Endodermal cell (in vitro differentiated cells): ENCODE results near the gene SC5D. TPM values are rescaled to one million over a fixed set of nuclear protein-coding genes. Genes with fewer than 3 reads are reported as not detected.

Source experiments
- DNase-seq: peaks from one replicate; pipeline ENCODE4 v3.0.0-alpha.2; 2017
- H3K27ac ChIP-seq: 2 replicates; pipeline ENCODE4 v1.5.1; 2013; ENCODE audit warnings: mild to moderate bottlenecking, low read depth, low read length, moderate library complexity
- H3K27me3 ChIP-seq: 2 replicates; pipeline ENCODE4 v1.6.1; 2013; ENCODE audit warnings: mild to moderate bottlenecking, low read length, moderate library complexity; ENCODE audit not compliant: insufficient read depth, control insufficient read depth, poor library complexity, severe bottlenecking
- H3K36me3 ChIP-seq: 2 replicates; pipeline ENCODE4 v1.7.0; 2013; ENCODE audit warnings: mild to moderate bottlenecking, low read length, moderate library complexity; ENCODE audit not compliant: control insufficient read depth, insufficient read depth
- H3K4me1 ChIP-seq: one replicate; pipeline ENCODE4 v1.7.0; 2013; ENCODE audit warnings: low read length; ENCODE audit not compliant: control insufficient read depth, insufficient read depth
- H3K4me3 ChIP-seq: 2 replicates; pipeline ENCODE4 v1.5.1; 2013; ENCODE audit warnings: mild to moderate bottlenecking, low read length, moderate library complexity
- H3K9ac ChIP-seq: 2 replicates; pipeline ENCODE4 v1.6.1; 2013; ENCODE audit warnings: mild to moderate bottlenecking, low read length, moderate library complexity; ENCODE audit not compliant: poor library complexity, severe bottlenecking; ENCODE audit errors: extremely low read depth
- H3K9me3 ChIP-seq: 2 replicates; pipeline ENCODE4 v1.6.1; 2013; ENCODE audit warnings: mild to moderate bottlenecking, low read length, moderate library complexity; ENCODE audit not compliant: control insufficient read depth
- H3K27ac Mint-ChIP-seq: 2 replicates; pipeline ENCODE4 v1.8.0; 2020; ENCODE audit warnings: mixed read lengths
- H3K27me3 Mint-ChIP-seq: 2 replicates; pipeline ENCODE4 v1.8.0; 2021; ENCODE audit warnings: mild to moderate bottlenecking, mixed read lengths; ENCODE audit not compliant: insufficient read depth
- H3K36me3 Mint-ChIP-seq: 2 replicates; pipeline ENCODE4 v1.8.0; 2020; ENCODE audit warnings: low read depth, mixed read lengths
- H3K4me1 Mint-ChIP-seq: 2 replicates; pipeline ENCODE4 v1.8.0; 2020; ENCODE audit warnings: mixed read lengths
- H3K4me3 Mint-ChIP-seq: 2 replicates; pipeline ENCODE4 v1.8.0; 2020; ENCODE audit warnings: mild to moderate bottlenecking, moderate library complexity, mixed read lengths
- H3K9me3 Mint-ChIP-seq: 2 replicates; pipeline ENCODE4 v1.8.0; 2020; ENCODE audit warnings: mild to moderate bottlenecking, mixed read lengths
- CTCF ChIP-seq: fragments of 200-600 bp; sonication (generic); conservative IDR thresholded peaks from 2 replicates; pipeline ENCODE4 v1.5.0; 2021; ENCODE audit warnings: antibody characterized with exemption, mild to moderate bottlenecking
- WGBS, 2 experiments: methylation state at CpG; one replicate each; pipeline versions ENCODE4 v1.1.5 to v1.1.7; 2013; ENCODE audit warnings: missing lambda C conversion rate in 2 of 2, mixed read lengths in 1 of 2; ENCODE audit not compliant: insufficient coverage in 1 of 2, insufficient read length in 1 of 2; 5-methylcytosine and 5-hydroxymethylcytosine counted together
- total RNA-seq, 2 donors: library from RNA; stranded (reverse); fragmentation: NEBNext Ultra II Directional in 1 of 2; extraction: Animal tissue kit (Norgen Biotek cat#: 25700) in 1 of 2; gene quantifications; 2 replicates in 1 of 2; 3 replicates in 1 of 2; pipeline ENCODE4 v1.2.1, GENCODE V29; 2021

Gene SC5D
- total RNA-seq, 2 donors from 2014 or later: 66.0 to 70.9 TPM

- Histone ChIP-seq H3K9ac (peak overlapping the region; percentile 51), H3K4me3 (peak overlapping the region; percentile 93), H3K9me3 (no peaks in the 10 kb centered on the region), H3K27me3 (no peaks in the 10 kb centered on the region), H3K36me3 (peaks cover 5% of the 10 kb centered on the region), H3K4me1 (peaks cover 4% of the 10 kb centered on the region), H3K27ac (peak overlapping the region; percentile 84)
- H3K27ac Mint-ChIP-seq: peak overlapping the region; percentile 94
- WGBS, 2 experiments: 7 to 9% methylated on average over 17 to 19 of the region's 19 CpGs
- H3K9me3 Mint-ChIP-seq: peaks cover 4% of the 10 kb centered on the region
- no peak for TF ChIP-seq CTCF
- peaks cover 38% of the 10 kb centered on the region for H3K4me1 Mint-ChIP-seq
- H3K36me3 Mint-ChIP-seq: peaks cover 3% of the 10 kb centered on the region
- peak overlapping the region; percentile 83 for H3K4me3 Mint-ChIP-seq
- peaks cover 4% of the 10 kb centered on the region for H3K27me3 Mint-ChIP-seq
- DNase-seq: no peak
Observed at GRCh38 chr11:121291896-121292494, 576 bp upstream of the SC5D start.

DNA sequence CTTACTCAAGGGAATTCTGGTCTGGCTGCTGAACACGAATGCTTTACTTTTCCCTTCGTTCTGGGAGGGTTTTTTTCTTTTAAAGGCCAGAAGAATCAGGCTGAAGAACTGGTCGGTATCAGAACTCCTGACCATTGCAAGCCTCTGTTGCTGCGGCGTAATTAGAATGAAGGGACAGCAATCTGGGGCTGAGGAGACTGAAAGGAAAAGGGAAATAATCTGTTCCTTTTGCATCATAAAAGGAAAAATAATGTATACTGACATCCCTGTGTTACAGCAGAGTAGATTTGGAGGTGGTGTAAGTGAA is 670 bp downstream of the SC5D start:
- H3K27me3 ChIP-seq: no peaks in the 10 kb centered on the region
- peak overlapping the region; percentile 93 for H3K4me3 ChIP-seq
- H3K36me3 Mint-ChIP-seq: peaks cover 3% of the 10 kb centered on the region
- peaks cover 1% of the 10 kb centered on the region for H3K9me3 ChIP-seq
- H3K36me3 ChIP-seq: peaks cover 15% of the 10 kb centered on the region
- no peak for TF ChIP-seq CTCF
- peaks cover 39% of the 10 kb centered on the region for H3K4me1 Mint-ChIP-seq
- H3K4me3 Mint-ChIP-seq: peak overlapping the region; percentile 83
- 0 to 1% methylated on average over 2 to 5 of the region's 5 CpGs for WGBS, 2 experiments
- no peak for DNase-seq
- H3K27ac Mint-ChIP-seq: peak overlapping the region; percentile 94
- H3K27me3 Mint-ChIP-seq: peaks cover 4% of the 10 kb centered on the region
- peaks cover 4% of the 10 kb centered on the region for H3K4me1 ChIP-seq
- H3K9me3 Mint-ChIP-seq: peaks cover 4% of the 10 kb centered on the region
- peak overlapping the region; percentile 85 for H3K27ac ChIP-seq
- peak overlapping the region; percentile 76 for H3K9ac ChIP-seq

DNA sequence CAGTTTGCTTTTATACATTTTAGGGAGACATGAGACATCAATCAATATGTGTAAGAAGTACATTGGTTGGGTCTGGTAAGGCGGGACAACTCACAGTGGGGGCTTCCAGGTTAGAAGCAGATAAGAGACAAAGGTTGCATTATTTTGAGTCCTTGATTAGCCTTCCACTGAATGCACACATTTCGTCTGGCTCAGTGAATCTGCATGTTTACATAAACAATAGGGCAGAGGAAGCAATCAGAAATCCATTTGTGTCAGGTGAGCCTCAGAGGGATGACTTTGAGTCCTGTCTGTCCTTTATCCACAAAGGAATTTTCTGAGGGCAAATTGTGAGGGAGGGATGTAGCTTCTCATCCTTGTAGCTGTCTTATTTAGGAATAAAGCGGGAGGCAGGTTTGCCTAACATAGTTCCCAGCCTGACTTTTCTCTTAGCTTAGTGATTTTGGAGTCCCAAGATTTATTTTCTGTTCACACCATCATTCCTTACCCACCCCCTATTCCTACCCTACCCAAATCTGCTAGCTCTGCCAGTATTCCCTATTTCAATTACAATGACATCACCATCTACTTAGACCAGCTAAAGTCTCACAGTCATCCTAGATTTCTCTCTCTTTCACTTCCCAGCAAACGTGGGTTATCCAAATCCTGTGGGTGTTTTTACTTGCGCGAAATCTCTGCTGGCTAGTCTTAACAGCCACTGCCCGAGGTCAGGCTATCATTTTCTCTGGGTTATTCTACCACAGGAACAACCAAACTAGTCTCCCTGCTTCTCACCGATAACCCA is 2.9 kb downstream of the SC5D start:
- Mint-ChIP-seq H3K4me1 (peaks cover 40% of the 10 kb centered on the region), H3K27ac (peak overlapping the region; percentile 39), H3K36me3 (peaks cover 7% of the 10 kb centered on the region), H3K9me3 (peaks cover 3% of the 10 kb centered on the region), H3K27me3 (no peaks in the 10 kb centered on the region), H3K4me3 (peak overlapping the region; percentile 83)
- Histone ChIP-seq H3K27me3 (no peaks in the 10 kb centered on the region), H3K9me3 (peaks cover 10% of the 10 kb centered on the region), H3K4me1 (peaks cover 11% of the 10 kb centered on the region), H3K4me3 (peak overlapping the region; percentile 93), H3K9ac (no peak overlapping the region), H3K36me3 (peaks cover 25% of the 10 kb centered on the region), H3K27ac (no peak overlapping the region)
- no peak for TF ChIP-seq CTCF
- 73 to 84% methylated on average over 6 to 8 of the region's 8 CpGs for WGBS, 2 experiments
- DNase-seq: no peak
